DMS114 treated with DMSO at 0.1 percent for 48 hours (cell line): ENCODE measurements around the gene RHOG.

Source experiments
- DNase-seq: peaks from one replicate; lab custom pipeline; 2025; ENCODE audit not compliant: unreplicated experiment; lab: John Stamatoyannopoulos, UW

The RHOG gene

GRCh38 chr11:3860375-3860774 lies 19.6 kb upstream of the RHOG start:
- no peak for DNase-seq

DNA sequence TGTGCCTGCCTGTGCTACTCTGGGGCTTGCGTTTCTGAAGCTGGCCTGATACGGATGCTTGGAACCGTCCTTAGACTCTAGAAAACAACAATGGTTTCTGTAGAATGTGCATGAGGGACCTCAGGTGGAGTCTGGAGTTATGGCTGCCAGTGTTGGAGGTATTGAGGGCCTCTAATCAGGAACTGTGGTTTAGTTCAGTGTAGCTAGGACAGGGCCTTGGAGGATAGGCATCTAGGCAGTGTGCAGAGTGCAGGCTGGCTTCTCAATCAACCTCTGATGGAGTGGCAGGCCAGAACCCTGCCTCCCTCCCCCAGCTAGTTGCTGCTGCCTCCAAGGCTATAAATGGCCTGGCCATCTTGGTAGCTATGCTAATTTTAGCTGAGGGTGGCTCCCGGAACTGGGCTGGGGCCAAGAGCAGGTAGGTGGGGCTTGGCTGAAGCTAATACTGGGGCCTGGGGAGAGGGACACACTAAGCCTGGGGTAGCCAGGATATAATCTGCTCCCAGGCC lies 18.7 kb upstream of the RHOG start:
- DNase-seq = no peak

GRCh38 chr11:3857628-3858027 lies 16.9 kb upstream of the RHOG start:
- DNase-seq = no peak

GRCh38 chr11:3856856-3857553 lies 16.2 kb upstream of the RHOG start:
- no peak for DNase-seq

DNA sequence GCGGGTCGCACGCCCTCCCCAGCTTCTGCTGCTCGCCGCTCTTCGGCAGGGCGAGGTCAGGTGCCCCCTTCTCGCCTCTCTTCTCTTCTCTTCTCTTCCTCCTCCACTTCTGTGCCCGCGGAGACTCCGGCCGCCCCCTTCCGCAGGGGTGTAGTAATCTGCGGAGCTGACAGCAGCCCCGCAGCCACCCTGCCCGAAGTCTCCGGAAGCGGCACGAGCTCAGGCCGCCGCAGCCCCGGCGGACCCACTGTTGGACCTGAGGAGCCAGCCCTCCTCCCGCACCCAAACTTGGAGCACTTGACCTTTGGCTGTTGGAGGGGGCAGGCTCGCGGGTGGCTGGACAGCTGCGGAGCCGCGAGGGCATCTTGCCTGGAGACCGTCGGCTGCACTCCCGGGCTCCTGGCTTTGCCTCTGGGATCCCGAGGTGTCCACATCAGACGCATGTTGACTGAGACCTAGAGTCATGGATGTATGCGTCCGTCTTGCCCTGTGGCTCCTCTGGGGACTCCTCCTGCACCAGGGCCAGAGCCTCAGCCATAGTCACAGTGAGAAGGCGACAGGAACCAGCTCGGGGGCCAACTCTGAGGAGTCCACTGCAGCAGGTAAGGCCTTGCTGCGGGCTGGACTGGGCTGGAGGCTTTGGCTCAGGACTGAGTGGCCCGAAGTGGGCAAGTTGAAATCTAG lies 15.2 kb upstream of the RHOG start:
- no peak for DNase-seq

GRCh38 chr11:3854977-3855807 lies 14.4 kb upstream of the RHOG start, which contains the start of gene STIM1:
Gene STIM1, plus strand, starts transcription at chr11:3855664. Its CDS starts 607 bp downstream, at chr11:3856271.
- DNase-seq = peak; percentile 74

- no peak for DNase-seq
These were observed 13.9 kb upstream of the RHOG start for GRCh38 chr11:3854660-3854976.

DNA sequence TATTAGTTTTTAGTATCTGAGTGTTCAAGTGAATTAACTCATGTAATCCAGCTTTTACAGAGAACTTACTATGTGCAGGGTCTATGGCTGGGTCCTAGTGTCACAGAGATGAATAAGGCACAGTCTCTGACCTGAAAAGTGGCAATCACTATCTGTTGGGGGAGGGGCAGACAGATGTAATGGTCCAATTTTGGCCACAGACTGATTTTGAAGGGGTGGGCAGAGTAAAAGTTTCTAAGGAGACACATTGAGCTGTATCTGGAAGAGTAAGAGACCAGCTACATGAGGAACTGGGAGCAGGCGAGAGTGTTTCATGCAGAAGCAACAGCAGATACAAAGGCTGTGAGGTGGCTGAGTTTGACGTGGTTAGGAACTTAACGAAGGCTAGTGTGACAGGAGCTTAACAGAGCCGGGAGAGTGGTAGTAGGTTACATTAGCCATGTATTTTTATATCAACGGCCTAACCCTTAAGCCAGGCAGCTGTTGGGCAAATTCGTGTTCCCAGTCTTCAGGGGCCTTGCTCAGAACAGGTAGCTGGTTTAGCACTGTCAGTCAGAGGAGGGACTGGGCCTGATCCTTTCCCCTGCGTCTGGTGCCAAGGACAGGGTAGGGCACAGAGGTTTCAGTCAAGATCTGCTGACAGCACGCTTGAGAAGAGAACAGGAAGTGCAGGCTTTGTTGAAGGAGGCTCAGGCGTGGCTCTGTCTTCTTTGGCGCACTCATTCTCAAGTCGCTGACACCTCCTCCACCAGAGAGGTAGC lies 13.3 kb upstream of the RHOG start:
- DNase-seq = no peak

GRCh38 chr11:3853545-3853842 lies 12.7 kb upstream of the RHOG start:
- DNase-seq = no peak

DNA sequence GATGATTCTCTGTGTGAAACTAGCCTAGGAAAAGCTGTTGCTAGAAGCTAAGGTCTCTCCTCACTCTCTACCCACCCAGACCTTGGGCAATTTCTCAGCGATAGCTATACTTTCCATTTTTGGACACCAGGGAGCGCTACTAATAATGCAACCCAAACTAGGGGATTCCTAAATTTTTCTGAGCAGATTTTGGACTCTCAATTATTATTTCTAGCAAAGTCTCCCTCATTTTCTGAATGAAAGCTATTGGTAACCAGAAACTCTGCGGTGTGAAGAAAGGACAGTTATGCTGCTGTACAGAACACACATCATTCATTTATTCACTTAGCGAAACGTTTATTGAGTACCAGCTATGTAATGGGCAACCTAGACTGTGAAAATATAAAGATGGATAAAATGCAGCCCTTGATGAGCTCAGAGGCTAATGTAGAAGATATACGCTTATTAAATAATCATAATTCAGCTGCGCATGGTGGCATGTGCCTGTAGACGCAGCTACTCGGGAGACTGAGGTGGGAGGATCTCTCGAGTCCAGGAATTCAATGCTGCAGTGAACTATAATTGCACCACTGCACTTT lies 8.6 kb upstream of the RHOG start:
- peak; percentile 13 for DNase-seq

GRCh38 chr11:3845670-3846069 lies 4.9 kb upstream of the RHOG start:
- no peak for DNase-seq

DNA sequence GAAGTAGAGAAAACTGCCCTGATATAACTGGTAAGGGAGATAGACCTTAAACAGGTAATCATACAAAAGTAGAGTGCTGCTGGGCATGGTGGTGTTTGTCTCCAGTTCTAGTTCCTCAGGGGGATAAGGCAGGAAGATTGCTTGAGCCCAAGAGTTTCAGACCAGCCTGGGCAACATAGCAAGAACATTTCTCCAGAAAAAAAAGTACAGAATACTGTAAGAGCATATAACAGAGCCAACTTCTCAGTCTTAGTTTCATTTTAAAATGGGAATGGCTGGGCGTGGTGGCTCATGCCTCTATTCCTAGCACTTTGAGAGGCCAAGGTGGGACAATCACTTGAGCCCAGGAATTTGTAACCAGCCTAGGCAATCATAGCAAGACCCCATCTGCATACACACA lies 4.5 kb upstream of the RHOG start:
- no peak for DNase-seq

DNA sequence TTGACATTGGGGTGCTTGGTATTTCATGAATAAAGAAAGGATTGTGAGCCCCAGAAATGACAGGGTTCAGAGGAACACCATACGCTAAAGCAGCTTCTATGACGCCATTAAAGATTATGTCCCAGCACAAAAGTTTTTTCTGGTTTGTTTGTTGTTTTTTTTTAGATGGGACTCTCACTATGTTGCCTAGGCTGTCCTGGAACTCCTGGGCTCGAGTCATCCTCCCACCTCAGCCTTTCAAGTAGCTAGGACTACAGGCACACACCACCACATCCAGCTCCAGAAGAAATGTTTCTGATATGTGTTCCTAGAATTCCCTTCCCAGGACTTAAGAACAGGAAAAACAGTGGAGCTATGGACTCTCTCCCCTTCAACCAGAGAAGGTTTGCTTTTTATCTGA lies 2.6 kb upstream of the RHOG start:
- no peak for DNase-seq

DNA sequence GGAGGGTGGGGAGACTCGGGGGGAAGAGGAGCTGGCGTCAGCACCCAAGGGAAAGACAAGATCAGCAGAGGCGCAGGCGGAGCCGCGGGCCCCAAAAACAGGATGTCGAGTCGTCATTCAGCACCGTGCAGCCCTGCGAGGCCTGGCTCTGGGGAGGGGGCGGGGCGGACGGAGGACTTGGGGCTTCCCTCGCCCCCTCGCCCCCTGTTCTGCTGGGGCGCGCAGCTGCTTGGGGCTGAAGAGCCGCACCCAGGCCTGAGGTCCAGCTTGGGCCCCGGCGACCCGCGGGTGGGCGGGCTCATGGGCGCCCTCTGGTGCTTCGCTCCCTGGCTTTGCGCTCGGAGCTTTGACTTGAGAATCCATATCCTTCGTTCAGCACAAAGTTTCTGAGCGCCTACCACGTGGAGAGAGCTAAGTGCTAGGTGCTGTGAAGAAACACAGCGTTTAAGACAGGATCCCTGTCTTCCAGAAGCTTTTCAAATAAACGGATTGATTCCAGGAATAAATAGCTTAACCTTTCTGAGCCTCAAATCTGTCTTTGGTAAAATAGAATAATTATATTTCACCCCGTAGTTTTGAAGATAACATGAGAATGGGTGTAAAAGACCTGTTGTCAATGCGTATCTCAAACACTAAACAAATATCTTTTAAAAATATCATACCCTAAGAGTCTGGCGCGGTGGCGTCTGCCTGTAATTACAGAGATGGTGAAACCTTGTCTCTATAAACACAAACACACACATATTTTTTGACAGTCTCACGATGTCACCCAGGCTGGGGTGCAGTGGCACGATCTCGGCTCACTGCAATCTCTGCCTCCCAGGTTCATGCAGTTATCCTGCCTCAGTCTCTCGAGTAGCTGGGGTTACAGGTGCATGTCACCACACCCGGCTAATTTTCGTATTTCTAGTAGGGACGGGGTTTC lies 929 bp upstream of the RHOG start:
- peak; percentile 37 for DNase-seq

GRCh38 chr11:3840004-3840869 lies 522 bp downstream of the RHOG start:
- no peak for DNase-seq

DNA sequence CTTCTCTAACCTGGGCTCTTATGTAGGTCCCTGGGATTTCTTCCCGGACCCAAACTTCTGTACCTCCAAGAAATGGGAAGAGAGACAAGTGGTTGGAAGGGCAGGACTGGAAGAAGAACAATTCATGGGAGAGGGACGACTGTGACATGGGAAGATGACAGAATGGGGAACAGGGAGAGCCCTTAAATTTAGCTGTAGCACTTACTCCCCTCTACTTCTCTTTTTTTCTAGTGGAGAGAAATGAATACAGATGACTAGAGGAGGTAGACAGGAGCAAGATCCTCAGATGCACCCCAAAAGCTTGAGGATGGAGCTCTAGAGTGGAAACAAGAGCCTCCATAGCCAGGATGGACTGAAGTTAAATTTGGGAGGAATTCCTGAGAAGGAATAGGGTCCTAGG lies 2.3 kb downstream of the RHOG start:
- no peak for DNase-seq

GRCh38 chr11:3837793-3838192 lies 3.0 kb downstream of the RHOG start:
- DNase-seq = no peak

DNA sequence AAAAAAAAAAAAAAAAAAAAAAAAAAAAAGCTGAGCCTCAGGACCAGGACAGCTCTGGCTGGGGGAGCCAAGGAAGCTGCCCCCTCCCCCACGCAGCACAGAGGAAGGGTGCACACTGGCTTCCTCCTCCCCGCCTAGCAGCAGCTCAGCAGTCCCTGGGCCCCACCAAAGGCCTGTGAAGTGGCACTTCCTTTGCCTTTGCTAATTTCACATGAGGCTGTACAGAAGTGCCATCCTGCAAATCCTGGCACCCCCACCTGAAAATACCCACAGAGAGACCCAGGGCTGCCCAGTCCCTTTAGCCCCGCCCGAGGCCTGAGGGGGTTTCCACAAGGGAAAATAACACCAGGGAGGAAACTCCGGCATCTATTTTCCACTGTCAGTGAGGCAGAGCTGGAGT lies 3.9 kb downstream of the RHOG start:
- no peak for DNase-seq

DNA sequence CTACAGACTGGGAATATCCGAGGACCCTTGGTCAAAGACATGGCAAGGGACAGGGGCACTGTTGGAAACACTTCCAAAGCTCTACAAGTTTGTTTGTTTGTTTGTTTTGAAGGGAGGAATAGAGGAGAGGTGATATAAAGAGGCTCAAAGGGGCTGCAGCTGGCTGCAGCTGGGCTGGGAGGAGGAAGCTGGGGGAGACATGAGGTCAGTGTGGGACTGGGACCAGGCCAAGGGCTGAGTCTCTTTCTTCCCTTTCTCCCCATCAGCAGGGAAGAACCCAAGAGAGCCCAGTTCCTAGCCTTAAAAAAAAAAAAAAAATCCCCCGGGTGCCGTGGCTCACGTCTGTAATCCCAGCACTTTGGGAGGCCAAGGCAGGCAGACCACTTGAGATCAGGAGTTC lies 5.0 kb downstream of the RHOG start:
- DNase-seq = no peak
